ENCODE data around the gene TNP1. TPM values are rescaled to one million over a fixed set of nuclear protein-coding genes. Genes with fewer than 3 reads are reported as not detected.

The TNP1 gene
- total and polyA plus RNA-seq, 4 donors: not detected

DNA sequence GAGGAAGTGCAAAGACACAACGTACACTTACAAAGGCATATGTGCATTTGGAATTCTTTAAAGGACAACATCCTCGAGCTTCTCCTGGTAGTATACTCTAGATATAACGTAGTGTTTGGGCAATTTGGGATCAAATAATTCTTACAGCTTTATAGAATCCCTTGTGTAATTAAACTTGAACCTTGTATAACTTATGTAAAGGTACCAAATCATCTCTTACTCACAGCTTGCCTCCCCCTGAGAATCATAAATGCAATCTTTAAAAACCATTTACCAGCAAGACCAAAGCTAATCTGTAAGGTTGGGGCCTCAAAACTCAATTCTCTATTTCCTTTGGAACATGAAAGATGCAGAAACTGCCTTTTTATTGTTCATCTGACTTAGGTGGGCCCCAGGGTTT is 12.2 kb upstream of the TNP1 start:
- Histone ChIP-seq H3K4me1 (ENCODE audit: control insufficient read depth in 4 of 4, insufficient read depth in 4 of 4, low read length in 3 of 4) (peaks cover 4 to 20% (median 6%) of the 10 kb centered on the region in 4 donors), H3K27me3 (ENCODE audit: control insufficient read depth in 4 of 4, insufficient read depth in 4 of 4, low read length in 3 of 4) (no peaks in the 10 kb centered on the region), H3K9me3 (ENCODE audit: control insufficient read depth in 4 of 4, low read length in 3 of 4) (no peaks in the 10 kb centered on the region), H3K9ac (ENCODE audit: low read depth in 1 of 2, low read length in 2 of 2) (peak overlapping the region in 1 of 2 donors; percentile 17), H3K4me3 (ENCODE audit: low read depth in 1 of 3, low read length in 3 of 3) (no peak overlapping the region), H3K36me3 (ENCODE audit: control insufficient read depth in 4 of 4, insufficient read depth in 3 of 4, low read depth in 1 of 4, low read length in 3 of 4) (no peaks in the 10 kb centered on the region), H3K27ac (ENCODE audit: low read depth in 1 of 2, low read length in 2 of 2) (peak overlapping the region; percentile 81 to 92)
- no peak for DNase-seq (ENCODE audit: low spot score)
- TF ChIP-seq MAX (IDR thresholded peaks at IDR 0.05): no peak
- TF ChIP-seq, protein P1, sequence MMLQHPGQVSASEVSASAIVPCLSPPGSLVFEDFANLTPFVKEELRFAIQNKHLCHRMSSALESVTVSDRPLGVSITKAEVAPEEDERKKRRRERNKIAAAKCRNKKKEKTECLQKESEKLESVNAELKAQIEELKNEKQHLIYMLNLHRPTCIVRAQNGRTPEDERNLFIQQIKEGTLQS (IDR thresholded peaks at IDR 0.05): no peak
- no peak for TF ChIP-seq YY1 (IDR thresholded peaks at IDR 0.05)
- no peak for TF ChIP-seq CTCF (IDR thresholded peaks at IDR 0.05; ENCODE audit: low read depth, low read length, missing input control)
- TF ChIP-seq ZBTB33 (IDR thresholded peaks at IDR 0.05): no peak
- TF ChIP-seq EGR1 (IDR thresholded peaks at IDR 0.05; ENCODE audit: low read depth in 2 of 2): no peak
- TF ChIP-seq, protein P2, sequence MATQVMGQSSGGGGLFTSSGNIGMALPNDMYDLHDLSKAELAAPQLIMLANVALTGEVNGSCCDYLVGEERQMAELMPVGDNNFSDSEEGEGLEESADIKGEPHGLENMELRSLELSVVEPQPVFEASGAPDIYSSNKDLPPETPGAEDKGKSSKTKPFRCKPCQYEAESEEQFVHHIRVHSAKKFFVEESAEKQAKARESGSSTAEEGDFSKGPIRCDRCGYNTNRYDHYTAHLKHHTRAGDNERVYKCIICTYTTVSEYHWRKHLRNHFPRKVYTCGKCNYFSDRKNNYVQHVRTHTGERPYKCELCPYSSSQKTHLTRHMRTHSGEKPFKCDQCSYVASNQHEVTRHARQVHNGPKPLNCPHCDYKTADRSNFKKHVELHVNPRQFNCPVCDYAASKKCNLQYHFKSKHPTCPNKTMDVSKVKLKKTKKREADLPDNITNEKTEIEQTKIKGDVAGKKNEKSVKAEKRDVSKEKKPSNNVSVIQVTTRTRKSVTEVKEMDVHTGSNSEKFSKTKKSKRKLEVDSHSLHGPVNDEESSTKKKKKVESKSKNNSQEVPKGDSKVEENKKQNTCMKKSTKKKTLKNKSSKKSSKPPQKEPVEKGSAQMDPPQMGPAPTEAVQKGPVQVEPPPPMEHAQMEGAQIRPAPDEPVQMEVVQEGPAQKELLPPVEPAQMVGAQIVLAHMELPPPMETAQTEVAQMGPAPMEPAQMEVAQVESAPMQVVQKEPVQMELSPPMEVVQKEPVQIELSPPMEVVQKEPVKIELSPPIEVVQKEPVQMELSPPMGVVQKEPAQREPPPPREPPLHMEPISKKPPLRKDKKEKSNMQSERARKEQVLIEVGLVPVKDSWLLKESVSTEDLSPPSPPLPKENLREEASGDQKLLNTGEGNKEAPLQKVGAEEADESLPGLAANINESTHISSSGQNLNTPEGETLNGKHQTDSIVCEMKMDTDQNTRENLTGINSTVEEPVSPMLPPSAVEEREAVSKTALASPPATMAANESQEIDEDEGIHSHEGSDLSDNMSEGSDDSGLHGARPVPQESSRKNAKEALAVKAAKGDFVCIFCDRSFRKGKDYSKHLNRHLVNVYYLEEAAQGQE (IDR thresholded peaks at IDR 0.05): no peak
- no peak for TF ChIP-seq SP1 (IDR thresholded peaks at IDR 0.05)
- no peak for TF ChIP-seq GABPA (IDR thresholded peaks at IDR 0.05 in 1 of 2, conservative IDR thresholded peaks at IDR 0.05 in 1 of 2)
- no peak for TF ChIP-seq FOXA2 (IDR thresholded peaks at IDR 0.05)
- TF ChIP-seq NR2F2 (IDR thresholded peaks at IDR 0.05): no peak
- WGBS: 74% methylated on average over 3 of the region's 3 CpGs

GRCh38 chr2:216871333-216871934 is 11.6 kb upstream of the TNP1 start:
- DNase-seq (ENCODE audit: low spot score): no peak
- H3K36me3 ChIP-seq (ENCODE audit: control insufficient read depth in 4 of 4, insufficient read depth in 3 of 4, low read depth in 1 of 4, low read length in 3 of 4): no peaks in the 10 kb centered on the region
- 28% methylated on average over 4 of the region's 4 CpGs for WGBS
- H3K4me1 ChIP-seq (ENCODE audit: control insufficient read depth in 4 of 4, insufficient read depth in 4 of 4, low read length in 3 of 4): peaks cover 4 to 20% (median 6%) of the 10 kb centered on the region in 4 donors
- H3K9me3 ChIP-seq (ENCODE audit: control insufficient read depth in 4 of 4, low read length in 3 of 4): no peaks in the 10 kb centered on the region
- no peak overlapping the region for H3K4me3 ChIP-seq (ENCODE audit: low read depth in 1 of 3, low read length in 3 of 3)
- H3K9ac ChIP-seq (ENCODE audit: low read depth in 1 of 2, low read length in 2 of 2): peak overlapping the region in 1 of 2 donors; percentile 17
- no peaks in the 10 kb centered on the region for H3K27me3 ChIP-seq (ENCODE audit: control insufficient read depth in 4 of 4, insufficient read depth in 4 of 4, low read length in 3 of 4)
- H3K27ac ChIP-seq (ENCODE audit: low read depth in 1 of 2, low read length in 2 of 2): peak overlapping the region; percentile 81 to 92
- TF ChIP-seq CTCF (IDR thresholded peaks at IDR 0.05; ENCODE audit: low read depth, low read length, missing input control): no peak
- TF ChIP-seq, protein P1 (IDR thresholded peaks at IDR 0.05): no peak
- TF ChIP-seq MAX (IDR thresholded peaks at IDR 0.05): peak; percentile 90
- peak; percentile 52 for TF ChIP-seq RAD21 (IDR thresholded peaks at IDR 0.05)
- TF ChIP-seq EGR1 (IDR thresholded peaks at IDR 0.05; ENCODE audit: low read depth in 2 of 2): peak in 1 of 2 donors; percentile 62
- TF ChIP-seq HNF4G (IDR thresholded peaks at IDR 0.05): peak; percentile 90
- no peak for TF ChIP-seq TAF1 (conservative IDR thresholded peaks at IDR 0.05)
- peak; percentile 66 for TF ChIP-seq FOXA2 (IDR thresholded peaks at IDR 0.05)
- TF ChIP-seq JUND (IDR thresholded peaks at IDR 0.05): peak in 1 of 2 donors; percentile 83
- TF ChIP-seq FOXA1 (IDR thresholded peaks at IDR 0.05): peak; percentile 51
- TF ChIP-seq ZBTB33 (IDR thresholded peaks at IDR 0.05): peak; percentile 74
- TF ChIP-seq GABPA (IDR thresholded peaks at IDR 0.05 in 1 of 2, conservative IDR thresholded peaks at IDR 0.05 in 1 of 2): peak in 1 of 2 donors; percentile 49
- TF ChIP-seq NR2F2 (IDR thresholded peaks at IDR 0.05): no peak
- TF ChIP-seq HNF4A (conservative IDR thresholded peaks at IDR 0.05): peak; percentile 93 to 96
- peak; percentile 77 for TF ChIP-seq YY1 (IDR thresholded peaks at IDR 0.05)
